ENCODE results near the gene ADIPOR2. TPM values are rescaled to one million over a fixed set of nuclear protein-coding genes. Genes with fewer than 3 reads are reported as not detected.

ADIPOR2 gene
- total and polyA plus RNA-seq, 10 of the 15 experiments (the other 5 are each of a cell fraction or from before 2014, with no cell fraction given), result 8.6 to 65.0 (median 38.0) TPM

- POLR2A ChIA-PET, result no interaction called here
- no TSS peak for BruUV-seq (replicated peaks)
- no peak within 1 kb of the TSS for H2AFZ ChIP-seq (ENCODE audit: control insufficient read depth, low read depth, low read length)
- no peaks in the 10 kb centered on the region for H3K79me2 ChIP-seq (ENCODE audit: control insufficient read depth, insufficient read depth, low read length)
- H3K4me2 ChIP-seq (ENCODE audit: control insufficient read depth, insufficient read depth), result no peak within 1 kb of the TSS
- SMC1A ChIA-PET (ENCODE audit: uncharacterized antibody, unreplicated experiment), result no interaction called here
- CTCF ChIA-PET, result interaction anchor here (0.9 kb wide), 1 partner anchor 115 kb away, joined by 3 read pairs; no protein-coding TSS in a partner anchor
- in situ Hi-C loops (cut with MboI), result no loop called here
- no peak within 1 kb of the TSS for H3K27ac ChIP-seq (ENCODE audit: control insufficient read depth, insufficient read depth)
- intact Hi-C loops (cut with micrococcal nuclease; ENCODE audit: unreplicated experiment), result no loop called here
- no peak within 1 kb of the TSS for H3K9ac ChIP-seq (ENCODE audit: control insufficient read depth, insufficient read depth, low read length)
- peaks cover 8 to 11% of the 10 kb centered on the region in 2 experiments; a peak in 3 of 4 replicates for H3K27me3 ChIP-seq (replicated peaks in 1 of 2; ENCODE audit: control insufficient read depth in 2 of 2, insufficient read depth in 2 of 2, low read length in 1 of 2)
- 38% methylated on average over 30 of the region's 34 CpGs for WGBS (ENCODE audit: insufficient coverage, insufficient replicate concordance, low lambda C conversion rate, missing lambda C conversion rate)
- H3K4me3 ChIP-seq, result no peak within 1 kb of the TSS
- FAIRE-seq (no peak), DNase-seq (ENCODE audit: low read depth, low spot score) (no peak), ATAC-seq (no peak)
- H3K9me3 ChIP-seq (replicated peaks; ENCODE audit: control insufficient read depth, insufficient read depth, low read length), result no peaks in the 10 kb centered on the region
- H3K4me1 ChIP-seq (ENCODE audit: control insufficient read depth, insufficient read depth, low read length), result no peaks in the 10 kb centered on the region
- no peaks in the 10 kb centered on the region for H3K36me3 ChIP-seq (ENCODE audit: control insufficient read depth in 2 of 2, insufficient read depth in 2 of 2, low read length in 1 of 2)
- H4K20me1 ChIP-seq (ENCODE audit: control insufficient read depth, insufficient read depth), result no peaks in the 10 kb centered on the region
- RAD21 ChIA-PET (ENCODE audit: unreplicated experiment), result no interaction called here
- TF ChIP-seq ZNF384 (IDR thresholded peaks at IDR 0.05; ENCODE audit: borderline replicate concordance, low read depth, low read length) (no peak), FOXM1 (IDR thresholded peaks at IDR 0.05; ENCODE audit: low read depth, low read length) (no peak), ASH2L (IDR thresholded peaks at IDR 0.05; ENCODE audit: borderline replicate concordance, low read depth) (no peak), CEBPB (IDR thresholded peaks at IDR 0.05; ENCODE audit: borderline replicate concordance in 1 of 2, low read depth in 2 of 2, low read length in 2 of 2) (no peak), SREBF2 (IDR thresholded peaks at IDR 0.05; ENCODE audit: low read length) (no peak), KDM1A (IDR thresholded peaks at IDR 0.05; ENCODE audit: borderline replicate concordance) (no peak), ELK1 (IDR thresholded peaks at IDR 0.05; ENCODE audit: low read depth, low read length) (no peak), ZBTB11 (CRISPR knock-in tag; IDR thresholded peaks at IDR 0.05) (no peak), BACH1 (IDR thresholded peaks at IDR 0.05; ENCODE audit: borderline replicate concordance) (no peak), ZSCAN29 (IDR thresholded peaks at IDR 0.05) (no peak), RELA (IDR thresholded peaks at IDR 0.05; ENCODE audit: borderline replicate concordance, partially characterized antibody) (no peak), ZNF622 (IDR thresholded peaks at IDR 0.05) (no peak), BHLHE40 (IDR thresholded peaks at IDR 0.05; ENCODE audit: borderline replicate concordance in 1 of 2, low read depth in 2 of 2, low read length in 1 of 2) (no peak), HDAC6 (IDR thresholded peaks at IDR 0.05; ENCODE audit: unreplicated experiment) (no peak), RELB (IDR thresholded peaks at IDR 0.05; ENCODE audit: low read depth) (no peak)
Observed at GRCh38 chr12:1820191-1820895, 129.5 kb downstream of the ADIPOR2 start, which contains the start of gene LRTM2. LRTM2 (plus strand) TSS chr12:1820565; CDS start chr12:1828149, 7,584 bp downstream.

Data from GM12878 (cell line).